Caco-2 (cell line): ENCODE data around the gene SERPINE1. TPM values are rescaled to one million over a fixed set of nuclear protein-coding genes. Genes with fewer than 3 reads are reported as not detected.

Experiments
- BruUV-seq: library from RNA; stranded (reverse); fragments of 400-500 nt; replicated peaks from 2 replicates; lab custom pipeline; 2021; lab: Mats Ljungman, UMichigan
- CTCF ChIA-PET: fragments of 300-600 bp; sonication (Branson Sonifier 250); formaldehyde crosslinking; loops from one replicate; lab custom pipeline; 2022; ENCODE audit warnings: antibody characterized with exemption; lab: Charles Lee
- POLR2A ChIA-PET: fragments of 300-600 bp; sonication (Branson Sonifier 250); formaldehyde crosslinking; loops from one replicate; lab custom pipeline; 2022; ENCODE audit warnings: antibody characterized with exemption; lab: Charles Lee
- DNase-seq, 2 experiments: peaks; one replicate each; pipeline versions ENCODE4 v3.0.0 to v3.0.0-alpha.2; 2020 to 2022
- H3K27me3 ChIP-seq: replicated peaks from 2 replicates; pipeline ENCODE4 v1.6.0; 2011; ENCODE audit warnings: low read length; ENCODE audit not compliant: control insufficient read depth, insufficient read depth
- H3K36me3 ChIP-seq: 2 replicates; pipeline ENCODE4 v1.5.1; 2011; ENCODE audit warnings: low read length; ENCODE audit not compliant: control insufficient read depth, insufficient read depth
- H3K4me1 ChIP-seq: fragments of 250-450 bp; sonication (Bioruptor Pico); 2 replicates; pipeline ENCODE4 v1.5.1; 2020; ENCODE audit warnings: mild to moderate bottlenecking
- H3K4me3 ChIP-seq: 2 replicates; pipeline ENCODE4 v1.5.1; 2011; ENCODE audit warnings: low read depth, mild to moderate bottlenecking, control low read depth, low read length
- H3K9me3 ChIP-seq: fragments of 250-450 bp; sonication (Bioruptor Pico); 2 replicates; pipeline ENCODE4 v1.5.1; 2020; ENCODE audit warnings: mild to moderate bottlenecking, moderate library complexity
- H3K27ac Mint-ChIP-seq: one replicate; pipeline ENCODE4 v1.8.0; 2022; ENCODE audit warnings: mixed read lengths; ENCODE audit not compliant: unreplicated experiment
- H3K27me3 Mint-ChIP-seq: one replicate; pipeline ENCODE4 v1.8.0; 2022; ENCODE audit warnings: mixed read lengths; ENCODE audit not compliant: insufficient read depth, unreplicated experiment
- H3K36me3 Mint-ChIP-seq: one replicate; pipeline ENCODE4 v1.8.0; 2022; ENCODE audit warnings: mild to moderate bottlenecking, mixed read lengths; ENCODE audit not compliant: insufficient read depth, unreplicated experiment
- H3K4me1 Mint-ChIP-seq: one replicate; pipeline ENCODE4 v1.8.0; 2022; ENCODE audit warnings: low read depth, mixed read lengths; ENCODE audit not compliant: unreplicated experiment
- H3K4me3 Mint-ChIP-seq: one replicate; pipeline ENCODE4 v1.8.0; 2022; ENCODE audit warnings: mild to moderate bottlenecking, moderate library complexity, mixed read lengths; ENCODE audit not compliant: unreplicated experiment
- H3K9me3 Mint-ChIP-seq: one replicate; pipeline ENCODE4 v1.8.0; 2022; ENCODE audit warnings: mixed read lengths; ENCODE audit not compliant: unreplicated experiment
- intact Hi-C: fragments of 100-400 bp; cut with micrococcal nuclease; formaldehyde crosslinking; loops from one replicate; pipeline ENCODE4 v1.10.0; 2022; ENCODE audit not compliant: unreplicated experiment
- total RNA-seq: library from RNA; stranded (reverse); gene quantifications from 2 replicates; pipeline ENCODE4 v1.2.3, GENCODE V29; 2022
- TF ChIP-seq, protein P1 (sequence below), 2 experiments: fragments of 200-600 bp in 1 of 2; IDR thresholded peaks; 1 replicate in 1 of 2; 2 replicates in 1 of 2; pipeline versions ENCODE4 v1.5.1 to v1.8.0; 2011 to 2022; ENCODE audit warnings: antibody characterized with exemption in 1 of 2, control low read depth in 1 of 2, inconsistent platforms in 1 of 2, low read depth in 1 of 2, low read length in 1 of 2, mild to moderate bottlenecking in 1 of 2, moderate library complexity in 1 of 2; ENCODE audit not compliant: insufficient read depth in 1 of 2, severe bottlenecking in 1 of 2, unreplicated experiment in 1 of 2

Gene SERPINE1
- total RNA-seq, 1 experiment from 2014 or later = 0.25 TPM

DNA sequence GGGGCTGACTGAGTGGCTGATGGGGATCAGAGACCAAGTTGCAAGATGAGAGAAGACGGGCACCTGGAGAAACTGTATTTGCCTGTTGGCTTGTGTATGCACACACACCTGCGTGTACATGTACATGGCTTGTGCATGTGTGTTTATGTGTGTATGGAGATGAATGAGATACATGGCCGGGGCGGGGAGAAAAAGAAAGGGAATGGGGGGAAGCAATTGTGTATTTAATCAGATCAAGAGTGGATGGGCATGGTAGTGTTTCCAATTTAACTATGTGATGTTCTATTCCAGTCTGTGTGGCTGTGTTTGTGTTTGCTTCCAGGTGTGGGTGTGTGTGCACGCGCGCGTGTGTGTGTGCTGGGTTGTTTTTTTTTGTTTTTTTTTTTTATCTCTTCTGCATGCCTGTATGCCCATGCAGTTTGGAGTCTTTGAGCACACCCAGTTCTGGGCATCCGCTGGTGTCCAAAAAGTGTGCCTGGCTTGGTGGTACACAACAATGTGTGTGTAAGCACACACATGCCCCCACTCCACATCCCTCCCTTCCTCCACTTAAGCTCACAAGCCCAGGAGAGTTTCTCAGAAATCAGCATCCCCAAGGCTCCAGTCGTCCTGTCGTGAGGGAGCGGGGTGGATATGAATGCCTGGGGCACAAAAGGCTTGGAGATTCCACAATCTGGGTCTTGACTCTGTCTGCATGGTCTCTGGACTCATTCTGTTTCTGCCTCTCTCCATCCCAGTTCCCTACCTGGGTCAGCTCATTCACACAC is 40.9 kb downstream of the SERPINE1 start:
- Histone ChIP-seq H3K4me3 (no peak overlapping the region), H3K9me3 (no peaks in the 10 kb centered on the region), H3K4me1 (peaks cover 32% of the 10 kb centered on the region), H3K36me3 (no peaks in the 10 kb centered on the region), H3K27me3 (peaks cover 9% of the 10 kb centered on the region)
- Mint-ChIP-seq H3K27ac (no peak overlapping the region), H3K36me3 (peaks cover 21% of the 10 kb centered on the region), H3K4me1 (peaks cover 44% of the 10 kb centered on the region), H3K9me3 (no peaks in the 10 kb centered on the region), H3K27me3 (peaks cover 50% of the 10 kb centered on the region), H3K4me3 (no peak overlapping the region)
- intact Hi-C loops = no loop called here
- TF ChIP-seq, protein P1, sequence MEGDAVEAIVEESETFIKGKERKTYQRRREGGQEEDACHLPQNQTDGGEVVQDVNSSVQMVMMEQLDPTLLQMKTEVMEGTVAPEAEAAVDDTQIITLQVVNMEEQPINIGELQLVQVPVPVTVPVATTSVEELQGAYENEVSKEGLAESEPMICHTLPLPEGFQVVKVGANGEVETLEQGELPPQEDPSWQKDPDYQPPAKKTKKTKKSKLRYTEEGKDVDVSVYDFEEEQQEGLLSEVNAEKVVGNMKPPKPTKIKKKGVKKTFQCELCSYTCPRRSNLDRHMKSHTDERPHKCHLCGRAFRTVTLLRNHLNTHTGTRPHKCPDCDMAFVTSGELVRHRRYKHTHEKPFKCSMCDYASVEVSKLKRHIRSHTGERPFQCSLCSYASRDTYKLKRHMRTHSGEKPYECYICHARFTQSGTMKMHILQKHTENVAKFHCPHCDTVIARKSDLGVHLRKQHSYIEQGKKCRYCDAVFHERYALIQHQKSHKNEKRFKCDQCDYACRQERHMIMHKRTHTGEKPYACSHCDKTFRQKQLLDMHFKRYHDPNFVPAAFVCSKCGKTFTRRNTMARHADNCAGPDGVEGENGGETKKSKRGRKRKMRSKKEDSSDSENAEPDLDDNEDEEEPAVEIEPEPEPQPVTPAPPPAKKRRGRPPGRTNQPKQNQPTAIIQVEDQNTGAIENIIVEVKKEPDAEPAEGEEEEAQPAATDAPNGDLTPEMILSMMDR (IDR thresholded peaks at IDR 0.05; ENCODE audit: insufficient read depth in 1 of 2, low read depth in 1 of 2, low read length in 1 of 2, severe bottlenecking in 1 of 2, unreplicated experiment in 1 of 2) = no peak
- DNase-seq = no peak
- ChIA-PET POLR2A (no interaction called here), CTCF (interaction anchor here (0.6 to 2.0 kb wide), 4 partner anchors 24 to 84 kb away, joined by 3 to 8 read pairs (median 4); no protein-coding TSS in a partner anchor)
- BruUV-seq = no TSS peak

DNA sequence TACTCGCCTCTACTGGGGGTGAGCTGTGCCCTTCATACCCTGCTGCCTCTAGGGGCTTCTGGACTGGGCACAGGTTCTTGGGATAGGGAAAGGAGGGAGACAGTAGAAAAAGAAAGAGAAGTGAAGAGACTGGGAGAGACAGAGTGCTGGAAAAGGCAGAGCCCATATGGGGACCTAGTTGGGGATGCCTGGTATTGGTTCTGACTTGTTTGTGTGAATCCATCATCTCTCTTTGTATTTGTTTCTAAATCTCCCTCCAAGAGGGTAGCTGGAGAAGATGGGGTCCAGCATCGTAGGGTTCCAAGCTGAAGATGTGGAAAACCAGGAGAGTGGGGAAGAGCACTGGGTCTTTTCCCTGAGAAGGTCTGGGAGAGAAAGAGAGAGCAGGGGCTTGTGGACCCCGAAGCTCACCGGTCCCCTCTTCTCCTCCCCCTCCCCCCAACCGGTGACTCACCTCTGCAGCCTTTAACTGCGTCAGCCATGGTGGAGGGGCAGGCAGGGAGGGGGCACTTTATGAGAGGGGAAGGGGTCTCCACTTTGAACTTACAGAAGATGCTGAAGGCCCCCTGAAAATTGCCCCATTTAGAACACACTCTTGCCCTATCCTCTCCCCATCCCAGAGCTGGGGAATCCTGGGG is 41.6 kb downstream of the SERPINE1 start:
- DNase-seq = no peak
- Mint-ChIP-seq H3K9me3 (no peaks in the 10 kb centered on the region), H3K36me3 (peaks cover 14% of the 10 kb centered on the region), H3K4me1 (peaks cover 45% of the 10 kb centered on the region), H3K27ac (no peak overlapping the region), H3K4me3 (no peak overlapping the region), H3K27me3 (peaks cover 52% of the 10 kb centered on the region)
- intact Hi-C loops = loop anchor here (1.0 kb wide), 1 partner anchor 24 kb away; no protein-coding TSS in a partner anchor
- ChIA-PET CTCF (interaction anchor here (0.7 to 2.0 kb wide), 3 partner anchors 24 to 83 kb away, joined by 3 to 8 read pairs (median 3); no protein-coding TSS in a partner anchor), POLR2A (no interaction called here)
- no TSS peak for BruUV-seq
- no peaks in the 10 kb centered on the region for H3K9me3 ChIP-seq
- H3K4me3 ChIP-seq = no peak overlapping the region
- H3K4me1 ChIP-seq = peaks cover 39% of the 10 kb centered on the region
- peaks cover 10% of the 10 kb centered on the region for H3K27me3 ChIP-seq
- no peaks in the 10 kb centered on the region for H3K36me3 ChIP-seq
- TF ChIP-seq, protein P1 (IDR thresholded peaks at IDR 0.05; ENCODE audit: insufficient read depth in 1 of 2, low read depth in 1 of 2, low read length in 1 of 2, severe bottlenecking in 1 of 2, unreplicated experiment in 1 of 2) = no peak

DNA sequence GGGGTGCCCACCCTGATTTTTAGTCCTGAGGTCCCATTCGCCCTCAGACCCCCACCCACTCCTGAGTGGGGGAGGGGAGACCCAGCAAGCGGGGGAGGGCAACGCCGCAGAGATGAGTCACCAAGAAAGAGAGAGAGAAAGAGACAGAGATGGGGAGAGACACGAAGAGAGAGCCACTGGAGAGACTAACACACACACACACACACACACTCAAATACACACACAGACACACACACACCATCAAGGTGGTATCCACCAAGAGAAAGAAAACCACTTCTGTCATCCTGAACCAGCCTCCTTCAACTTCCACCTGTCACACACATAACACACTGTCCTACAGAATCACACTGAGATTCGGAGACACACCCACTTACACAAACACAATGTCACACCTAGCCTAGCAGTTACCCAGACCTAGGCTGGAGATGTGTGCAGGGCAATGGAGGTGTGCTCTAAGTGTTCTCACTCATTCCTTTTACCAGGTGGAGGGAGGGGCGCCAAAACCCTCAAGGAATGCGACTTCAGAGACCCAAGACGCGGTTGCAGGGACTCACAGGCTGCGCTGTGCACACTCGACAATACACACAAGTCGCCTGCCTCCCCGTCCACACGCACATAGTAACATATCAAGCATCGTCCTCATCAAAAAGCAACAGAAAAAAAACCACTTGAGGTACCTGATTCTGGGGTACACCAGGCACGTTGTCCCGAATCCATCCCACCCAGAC is 42.4 kb downstream of the SERPINE1 start:
- H3K36me3 Mint-ChIP-seq = peaks cover 12% of the 10 kb centered on the region
- Histone ChIP-seq H3K4me1 (peaks cover 36% of the 10 kb centered on the region), H3K4me3 (no peak overlapping the region), H3K36me3 (no peaks in the 10 kb centered on the region), H3K9me3 (no peaks in the 10 kb centered on the region), H3K27me3 (peaks cover 10% of the 10 kb centered on the region)
- H3K27ac Mint-ChIP-seq = no peak overlapping the region
- peaks cover 56% of the 10 kb centered on the region for H3K27me3 Mint-ChIP-seq
- ChIA-PET POLR2A (no interaction called here), CTCF (interaction anchor here (2.0 kb wide), 1 partner anchor 25 kb away, joined by 8 read pairs; no protein-coding TSS in a partner anchor)
- no TSS peak for BruUV-seq
- no peaks in the 10 kb centered on the region for H3K9me3 Mint-ChIP-seq
- no peak for DNase-seq
- TF ChIP-seq, protein P1 (IDR thresholded peaks at IDR 0.05; ENCODE audit: insufficient read depth in 1 of 2, low read depth in 1 of 2, low read length in 1 of 2, severe bottlenecking in 1 of 2, unreplicated experiment in 1 of 2) = no peak
- peaks cover 45% of the 10 kb centered on the region for H3K4me1 Mint-ChIP-seq
- intact Hi-C loops = loop anchor here (1.0 kb wide), 1 partner anchor 23 kb away; no protein-coding TSS in a partner anchor
- H3K4me3 Mint-ChIP-seq = no peak overlapping the region
